ENCODE results near the gene EPHA8. TPM values are rescaled to one million over a fixed set of nuclear protein-coding genes. Genes with fewer than 3 reads are reported as not detected.

EPHA8 gene
- total RNA-seq, 1 donor from 2014 or later: not detected

GRCh38 chr1:22557341-22557950 is 5.8 kb upstream of the EPHA8 start:
- intact Hi-C loops (cut with micrococcal nuclease): no loop called here
- Mint-ChIP-seq H3K36me3 (ENCODE audit: low read depth) (no peaks in the 10 kb centered on the region), H3K27ac (no peak overlapping the region), H3K4me1 (ENCODE audit: low read depth) (peaks cover 5% of the 10 kb centered on the region), H3K27me3 (ENCODE audit: insufficient read depth) (peaks cover 31% of the 10 kb centered on the region), H3K4me3 (no peak overlapping the region), H3K9me3 (no peaks in the 10 kb centered on the region)
- DNase-seq (ENCODE audit: low spot score): no peak

DNA sequence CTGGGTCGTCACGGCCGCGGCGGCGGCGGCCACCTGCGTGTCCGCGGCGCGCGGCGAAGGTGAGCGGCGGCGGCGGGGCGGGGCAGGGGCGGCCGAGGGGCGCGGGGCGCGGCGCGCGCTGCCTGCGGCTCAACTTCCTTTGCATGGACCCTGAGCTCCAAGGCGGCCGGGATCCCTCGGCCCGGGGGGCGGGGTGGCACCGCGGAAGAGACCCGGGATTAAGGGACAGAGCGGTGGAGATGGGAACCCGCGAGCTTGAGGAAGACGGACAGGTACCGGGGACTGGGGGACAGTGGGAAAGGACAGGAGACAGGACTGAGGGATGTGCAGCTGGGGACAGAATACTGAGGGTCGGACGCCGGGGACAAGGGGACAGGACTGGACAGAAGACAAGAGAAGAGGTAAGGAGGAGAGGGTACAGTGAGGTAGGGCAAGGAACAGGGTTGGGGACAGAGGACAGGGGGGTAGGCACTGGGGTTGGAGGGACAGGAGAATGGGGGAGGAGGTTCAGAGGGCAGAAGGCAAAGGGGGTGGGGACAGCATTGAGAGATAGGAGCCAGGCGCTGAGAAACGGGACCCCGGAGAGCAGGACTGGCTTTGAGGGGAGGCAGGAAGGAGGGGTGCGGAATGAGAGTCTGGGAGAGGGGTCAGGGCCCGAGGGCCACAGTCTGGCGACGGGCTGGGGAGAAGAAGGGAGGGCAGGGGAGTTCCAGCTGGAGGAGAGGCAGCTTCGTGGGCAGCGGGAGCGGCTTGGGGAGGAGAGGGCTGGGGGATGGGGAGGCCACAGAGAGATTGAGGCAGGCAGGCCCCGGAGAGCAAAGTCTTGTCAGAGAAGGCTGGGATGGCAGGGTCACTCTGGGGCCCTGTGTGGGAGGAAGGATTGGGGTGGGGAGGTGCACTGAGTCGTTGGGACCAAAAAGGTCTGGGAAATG is 648 bp downstream of the EPHA8 start:
- Mint-ChIP-seq H3K27me3 (ENCODE audit: insufficient read depth) (peaks cover 30% of the 10 kb centered on the region), H3K4me3 (no peak overlapping the region), H3K9me3 (no peaks in the 10 kb centered on the region), H3K36me3 (ENCODE audit: low read depth) (no peaks in the 10 kb centered on the region), H3K4me1 (ENCODE audit: low read depth) (no peaks in the 10 kb centered on the region), H3K27ac (no peak overlapping the region)
- intact Hi-C loops (cut with micrococcal nuclease): no loop called here
- DNase-seq (ENCODE audit: low spot score): no peak

GRCh38 chr1:22566161-22566560 is 2.9 kb downstream of the EPHA8 start:
- H3K9me3 Mint-ChIP-seq: no peaks in the 10 kb centered on the region
- H3K4me3 Mint-ChIP-seq: no peak overlapping the region
- no peaks in the 10 kb centered on the region for H3K4me1 Mint-ChIP-seq (ENCODE audit: low read depth)
- no peaks in the 10 kb centered on the region for H3K36me3 Mint-ChIP-seq (ENCODE audit: low read depth)
- DNase-seq (ENCODE audit: low spot score): no peak
- peaks cover 24% of the 10 kb centered on the region for H3K27me3 Mint-ChIP-seq (ENCODE audit: insufficient read depth)
- no peak overlapping the region for H3K27ac Mint-ChIP-seq
- intact Hi-C loops (cut with micrococcal nuclease): no loop called here

GRCh38 chr1:22567197-22567596 is 3.9 kb downstream of the EPHA8 start:
- intact Hi-C loops (cut with micrococcal nuclease): no loop called here
- Mint-ChIP-seq H3K9me3 (no peaks in the 10 kb centered on the region), H3K36me3 (ENCODE audit: low read depth) (no peaks in the 10 kb centered on the region), H3K4me3 (no peak overlapping the region), H3K27ac (no peak overlapping the region), H3K27me3 (ENCODE audit: insufficient read depth) (peaks cover 23% of the 10 kb centered on the region), H3K4me1 (ENCODE audit: low read depth) (no peaks in the 10 kb centered on the region)
- no peak for DNase-seq (ENCODE audit: low spot score)

GRCh38 chr1:22567994-22568393 is 4.7 kb downstream of the EPHA8 start:
- no peak overlapping the region for H3K4me3 Mint-ChIP-seq
- no peak overlapping the region for H3K27ac Mint-ChIP-seq
- no peaks in the 10 kb centered on the region for H3K9me3 Mint-ChIP-seq
- peaks cover 16% of the 10 kb centered on the region for H3K27me3 Mint-ChIP-seq (ENCODE audit: insufficient read depth)
- intact Hi-C loops (cut with micrococcal nuclease): no loop called here
- H3K4me1 Mint-ChIP-seq (ENCODE audit: low read depth): no peaks in the 10 kb centered on the region
- H3K36me3 Mint-ChIP-seq (ENCODE audit: low read depth): no peaks in the 10 kb centered on the region
- no peak for DNase-seq (ENCODE audit: low spot score)

GRCh38 chr1:22569269-22569668 is 6.0 kb downstream of the EPHA8 start:
- H3K4me1 Mint-ChIP-seq (ENCODE audit: low read depth): no peaks in the 10 kb centered on the region
- intact Hi-C loops (cut with micrococcal nuclease): no loop called here
- H3K27me3 Mint-ChIP-seq (ENCODE audit: insufficient read depth): peaks cover 11% of the 10 kb centered on the region
- DNase-seq (ENCODE audit: low spot score): no peak
- H3K36me3 Mint-ChIP-seq (ENCODE audit: low read depth): no peaks in the 10 kb centered on the region
- no peak overlapping the region for H3K27ac Mint-ChIP-seq
- no peaks in the 10 kb centered on the region for H3K9me3 Mint-ChIP-seq
- no peak overlapping the region for H3K4me3 Mint-ChIP-seq

DNA sequence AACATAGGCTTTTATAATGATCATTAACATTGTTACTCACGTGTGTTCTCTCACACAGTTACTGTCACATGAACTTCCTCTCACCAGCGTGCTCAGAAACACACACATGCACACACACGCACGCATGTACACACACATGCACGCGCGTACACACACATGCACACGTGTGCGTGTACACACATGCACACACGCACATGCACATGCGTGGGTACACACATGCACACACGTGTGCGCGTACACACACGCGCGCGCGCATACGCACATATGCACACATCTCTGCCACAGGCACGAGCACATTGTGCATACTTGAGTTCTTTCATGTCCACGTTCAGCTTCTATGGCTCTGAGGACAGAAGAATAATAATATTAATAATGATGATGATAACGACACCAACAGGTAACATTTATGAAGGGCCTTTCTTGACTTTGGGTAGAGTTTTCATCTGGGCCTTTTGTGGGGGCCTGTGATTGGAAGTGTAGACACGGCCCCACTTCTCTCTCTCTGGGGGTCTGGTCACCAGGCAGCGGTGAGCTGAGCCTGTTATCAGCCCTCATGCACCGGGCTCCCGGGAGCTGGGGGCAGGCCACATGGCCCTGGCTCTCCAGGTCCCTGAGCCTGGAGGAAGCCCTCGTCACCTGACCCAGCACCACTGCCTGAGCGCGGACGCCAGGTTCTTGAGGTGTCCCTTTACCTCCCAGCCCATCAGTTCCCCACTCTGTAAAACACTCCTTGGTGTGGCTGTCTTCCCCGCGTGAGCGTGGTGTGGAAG is 7.0 kb downstream of the EPHA8 start:
- Mint-ChIP-seq H3K4me3 (no peak overlapping the region), H3K4me1 (ENCODE audit: low read depth) (no peaks in the 10 kb centered on the region)

DNA sequence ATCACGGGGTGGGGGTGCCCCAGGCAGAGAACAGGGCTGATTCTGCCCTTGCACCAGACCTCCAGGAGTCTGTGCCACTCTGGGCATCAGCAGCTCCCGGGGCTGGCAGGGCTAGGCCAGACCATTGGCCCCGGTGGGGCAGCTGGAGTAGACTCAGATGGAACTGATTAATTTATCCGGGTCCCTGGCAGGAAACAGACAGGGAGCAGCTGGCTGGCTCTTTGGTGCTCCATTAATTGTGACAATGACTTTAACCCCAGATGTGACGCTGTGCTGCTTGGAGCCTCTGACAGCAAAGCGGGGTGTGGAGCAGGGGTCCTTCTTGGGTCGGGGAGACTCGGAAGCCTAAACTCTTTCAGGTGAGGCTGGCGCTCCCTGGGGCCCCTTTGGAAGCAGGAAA is 9.5 kb downstream of the EPHA8 start:
- Mint-ChIP-seq H3K4me3 (no peak overlapping the region), H3K36me3 (ENCODE audit: low read depth) (no peaks in the 10 kb centered on the region), H3K27ac (no peak overlapping the region), H3K27me3 (ENCODE audit: insufficient read depth) (no peaks in the 10 kb centered on the region), H3K9me3 (peaks cover 8% of the 10 kb centered on the region), H3K4me1 (ENCODE audit: low read depth) (no peaks in the 10 kb centered on the region)
- DNase-seq (ENCODE audit: low spot score): no peak
- intact Hi-C loops (cut with micrococcal nuclease): no loop called here

More for the DNA sequence above, 7.0 kb downstream of the EPHA8 start:
- Mint-ChIP-seq H3K9me3 (no peaks in the 10 kb centered on the region), H3K27me3 (ENCODE audit: insufficient read depth) (peaks cover 4% of the 10 kb centered on the region), H3K27ac (no peak overlapping the region), H3K36me3 (ENCODE audit: low read depth) (no peaks in the 10 kb centered on the region)
- no peak for DNase-seq (ENCODE audit: low spot score)
- intact Hi-C loops (cut with micrococcal nuclease): no loop called here

- no peak overlapping the region for H3K4me3 Mint-ChIP-seq
- H3K27ac Mint-ChIP-seq: no peak overlapping the region
- no peaks in the 10 kb centered on the region for H3K36me3 Mint-ChIP-seq (ENCODE audit: low read depth)
- DNase-seq (ENCODE audit: low spot score): no peak
- H3K4me1 Mint-ChIP-seq (ENCODE audit: low read depth): no peaks in the 10 kb centered on the region
- H3K27me3 Mint-ChIP-seq (ENCODE audit: insufficient read depth): no peaks in the 10 kb centered on the region
- intact Hi-C loops (cut with micrococcal nuclease): no loop called here
- peaks cover 12% of the 10 kb centered on the region for H3K9me3 Mint-ChIP-seq
Measured at GRCh38 chr1:22573237-22573636, 9.9 kb downstream of the EPHA8 start.

- H3K27ac Mint-ChIP-seq: no peak overlapping the region
- H3K4me3 Mint-ChIP-seq: no peak overlapping the region
- H3K4me1 Mint-ChIP-seq (ENCODE audit: low read depth): no peaks in the 10 kb centered on the region
- no peaks in the 10 kb centered on the region for H3K27me3 Mint-ChIP-seq (ENCODE audit: insufficient read depth)
- peaks cover 26% of the 10 kb centered on the region for H3K9me3 Mint-ChIP-seq
- DNase-seq (ENCODE audit: low spot score): no peak
- intact Hi-C loops (cut with micrococcal nuclease): no loop called here
- H3K36me3 Mint-ChIP-seq (ENCODE audit: low read depth): peaks cover 7% of the 10 kb centered on the region
Measured at GRCh38 chr1:22575532-22576149, 12.4 kb downstream of the EPHA8 start.

DNA sequence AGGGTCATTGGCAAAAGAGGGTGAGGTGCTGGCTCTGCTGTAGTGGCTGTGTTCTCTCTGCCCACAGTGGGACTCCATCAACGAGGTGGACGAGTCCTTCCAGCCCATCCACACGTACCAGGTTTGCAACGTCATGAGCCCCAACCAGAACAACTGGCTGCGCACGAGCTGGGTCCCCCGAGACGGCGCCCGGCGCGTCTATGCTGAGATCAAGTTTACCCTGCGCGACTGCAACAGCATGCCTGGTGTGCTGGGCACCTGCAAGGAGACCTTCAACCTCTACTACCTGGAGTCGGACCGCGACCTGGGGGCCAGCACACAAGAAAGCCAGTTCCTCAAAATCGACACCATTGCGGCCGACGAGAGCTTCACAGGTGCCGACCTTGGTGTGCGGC is 12.9 kb downstream of the EPHA8 start:
- H3K9me3 Mint-ChIP-seq: peaks cover 26% of the 10 kb centered on the region
- intact Hi-C loops (cut with micrococcal nuclease): no loop called here
- no peaks in the 10 kb centered on the region for H3K27me3 Mint-ChIP-seq (ENCODE audit: insufficient read depth)
- H3K36me3 Mint-ChIP-seq (ENCODE audit: low read depth): peaks cover 7% of the 10 kb centered on the region
- DNase-seq (ENCODE audit: low spot score): no peak
- H3K4me1 Mint-ChIP-seq (ENCODE audit: low read depth): no peaks in the 10 kb centered on the region
- H3K27ac Mint-ChIP-seq: no peak overlapping the region
- no peak overlapping the region for H3K4me3 Mint-ChIP-seq

DNA sequence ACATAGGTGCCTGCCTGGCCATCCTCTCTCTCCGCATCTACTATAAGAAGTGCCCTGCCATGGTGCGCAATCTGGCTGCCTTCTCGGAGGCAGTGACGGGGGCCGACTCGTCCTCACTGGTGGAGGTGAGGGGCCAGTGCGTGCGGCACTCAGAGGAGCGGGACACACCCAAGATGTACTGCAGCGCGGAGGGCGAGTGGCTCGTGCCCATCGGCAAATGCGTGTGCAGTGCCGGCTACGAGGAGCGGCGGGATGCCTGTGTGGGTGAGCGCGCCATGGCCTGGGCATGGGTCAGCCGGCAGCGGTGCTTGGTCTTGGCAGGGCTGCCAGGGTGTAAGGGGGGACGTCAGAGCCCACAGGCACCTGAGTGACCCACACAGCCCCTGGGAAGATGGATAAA is 13.3 kb downstream of the EPHA8 start:
- no peak for DNase-seq (ENCODE audit: low spot score)
- Mint-ChIP-seq H3K27me3 (ENCODE audit: insufficient read depth) (no peaks in the 10 kb centered on the region), H3K4me3 (no peak overlapping the region), H3K4me1 (ENCODE audit: low read depth) (no peaks in the 10 kb centered on the region), H3K9me3 (peaks cover 26% of the 10 kb centered on the region), H3K36me3 (ENCODE audit: low read depth) (peaks cover 7% of the 10 kb centered on the region), H3K27ac (no peak overlapping the region)
- intact Hi-C loops (cut with micrococcal nuclease): no loop called here

Data from activated T-helper 1 cell treated with anti-CD3 and anti-CD28 coated beads, Interleukin-12 subunit alpha, Interleukin-12 subunit beta, Interleukin-2, Interleukin-4 antibody, amounts not matched to agents 30 ng/mL and 10 ng/mL and 1 ng/mL, durations not matched to agents 14 hours and 24 hours and 36 hours (primary cell).